Measurements from ENCODE around the gene PGA4. TPM values are rescaled to one million over a fixed set of nuclear protein-coding genes. Genes with fewer than 3 reads are reported as not detected.

PGA4 gene
- total and polyA plus RNA-seq, 2 of the 8 experiments (the other 6 are each of a cell fraction or from before 2014, with no cell fraction given): 1.3 TPM; not detected in 1

DNA sequence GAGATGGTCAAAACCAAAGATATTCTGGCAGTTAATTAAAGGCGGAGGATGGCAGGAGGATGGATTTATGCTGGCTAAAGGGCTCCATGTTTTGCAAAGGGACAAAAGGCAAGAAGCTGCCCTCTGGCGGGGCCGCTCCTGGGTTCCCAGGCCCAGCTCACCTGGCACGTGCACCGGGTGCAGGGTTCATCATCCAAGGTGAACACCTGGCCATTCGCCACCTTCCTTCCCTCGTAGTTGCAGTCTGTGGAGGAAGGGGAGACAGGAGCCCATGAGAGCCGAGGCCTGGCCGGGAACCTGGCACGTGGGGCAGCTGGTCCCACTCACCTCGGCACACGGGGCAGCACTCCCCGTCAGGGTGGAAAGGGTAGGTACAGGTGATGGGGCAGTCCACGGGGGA lies 42.6 kb downstream of the PGA4 start (continued):
- TF ChIP-seq, protein P1, sequence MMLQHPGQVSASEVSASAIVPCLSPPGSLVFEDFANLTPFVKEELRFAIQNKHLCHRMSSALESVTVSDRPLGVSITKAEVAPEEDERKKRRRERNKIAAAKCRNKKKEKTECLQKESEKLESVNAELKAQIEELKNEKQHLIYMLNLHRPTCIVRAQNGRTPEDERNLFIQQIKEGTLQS (IDR thresholded peaks at IDR 0.05; ENCODE audit: insufficient read depth, low read depth, low read length): no peak
- TF ChIP-seq, protein P2, sequence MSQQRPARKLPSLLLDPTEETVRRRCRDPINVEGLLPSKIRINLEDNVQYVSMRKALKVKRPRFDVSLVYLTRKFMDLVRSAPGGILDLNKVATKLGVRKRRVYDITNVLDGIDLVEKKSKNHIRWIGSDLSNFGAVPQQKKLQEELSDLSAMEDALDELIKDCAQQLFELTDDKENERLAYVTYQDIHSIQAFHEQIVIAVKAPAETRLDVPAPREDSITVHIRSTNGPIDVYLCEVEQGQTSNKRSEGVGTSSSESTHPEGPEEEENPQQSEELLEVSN (IDR thresholded peaks at IDR 0.05): no peak
